K562 (cell line): ENCODE data around the gene CACNA2D2. TPM values are rescaled to one million over a fixed set of nuclear protein-coding genes. Genes with fewer than 3 reads are reported as not detected.

Experiments
- ATAC-seq: fragments of 200-7000 bp; cut with Tn5 transposase; 3 replicates; pipeline ENCODE4 v1.9.1; 2020; ENCODE audit warnings: moderate library complexity
- BruUV-seq: library from RNA; stranded (reverse); fragments of 400-500 nt; replicated peaks from 2 replicates; lab custom pipeline; 2021; lab: Mats Ljungman, UMichigan
- CTCF ChIA-PET: fragments of 300-600 bp; formaldehyde crosslinking; extraction: SDS; loops from one replicate; lab custom pipeline; 2021; ENCODE audit warnings: low intra/inter-chr PET ratio; lab: Yijun Ruan, JAX
- POLR2A ChIA-PET: fragments of 300-600, 350-650 bp; sonication (Branson Sonifier 250); formaldehyde crosslinking; extraction: SDS; loops from one replicate; lab custom pipeline; 2021; ENCODE audit warnings: antibody characterized with exemption, inconsistent platforms; lab: Yijun Ruan, JAX
- DNase-seq, 4 experiments: peaks; one replicate each; pipeline versions ENCODE4 v3.0.0 to v3.0.0-alpha.2; 2011 to 2018; ENCODE audit warnings: low spot score in 3 of 4, mixed read lengths in 3 of 4; ENCODE audit errors: extremely low read depth in 1 of 4
- FAIRE-seq: peaks from 2 replicates; lab custom pipeline; 2011; peaks lifted over from hg19 to GRCh38; lab: Jason Lieb, UNC
- H2AFZ ChIP-seq: 2 replicates; pipeline ENCODE4 v1.6.0; 2011; ENCODE audit warnings: low read depth, low read length, control low read depth, inconsistent platforms
- H3K27ac ChIP-seq: fragments of 200-600 bp; 3 replicates; pipeline ENCODE4 v1.8.0; 2011; ENCODE audit warnings: low read depth, mild to moderate bottlenecking, control low read depth, inconsistent platforms, low read length, moderate library complexity, mixed read lengths; ENCODE audit errors: extremely low read depth
- H3K27me3 ChIP-seq, 2 experiments: fragments of 300-600 bp in 1 of 2; 2 replicates in 1 of 2; 3 replicates in 1 of 2; pipeline versions ENCODE4 v1.6.0 to v1.8.0; 2011; ENCODE audit warnings: inconsistent platforms in 2 of 2, low read length in 2 of 2, mild to moderate bottlenecking in 1 of 2, mixed read lengths in 1 of 2, moderate library complexity in 1 of 2; ENCODE audit not compliant: control insufficient read depth in 2 of 2, insufficient read depth in 2 of 2
- H3K36me3 ChIP-seq: fragments of 300-600 bp; 3 replicates; pipeline ENCODE4 v1.8.0; 2011; ENCODE audit warnings: mild to moderate bottlenecking, low read length, inconsistent platforms; ENCODE audit not compliant: control insufficient read depth, insufficient read depth
- H3K4me1 ChIP-seq, 2 experiments: fragments of 200-600 bp in 1 of 2; replicated peaks in 1 of 2; 2 replicates in 1 of 2; 3 replicates in 1 of 2; pipeline versions ENCODE4 v1.5.1 to v1.8.0; 2011; ENCODE audit warnings: inconsistent platforms in 2 of 2, low read length in 2 of 2, mild to moderate bottlenecking in 1 of 2, mixed read lengths in 1 of 2, moderate library complexity in 1 of 2; ENCODE audit not compliant: control insufficient read depth in 2 of 2, insufficient read depth in 2 of 2
- H3K4me2 ChIP-seq: 2 replicates; pipeline ENCODE4 v1.6.1; 2011; ENCODE audit warnings: low read length, control low read depth, inconsistent platforms, mixed read lengths; ENCODE audit not compliant: insufficient read depth
- H3K4me3 ChIP-seq: fragments of 200-600 bp; sonication (generic), shearing (Covaris generic); 2 replicates; pipeline ENCODE4 v1.5.1; 2016; ENCODE audit warnings: control low read depth, inconsistent platforms
- H3K79me2 ChIP-seq: fragments of 200-600 bp; 3 replicates; pipeline ENCODE4 v1.8.0; 2011; ENCODE audit warnings: low read length, inconsistent platforms; ENCODE audit not compliant: control insufficient read depth, insufficient read depth
- H3K9ac ChIP-seq, 2 experiments: 2 replicates each; pipeline versions ENCODE4 v1.6.0 to v1.6.1; 2011; ENCODE audit warnings: low read depth in 2 of 2, low read length in 2 of 2, control low read depth in 1 of 2, inconsistent platforms in 1 of 2, mild to moderate bottlenecking in 1 of 2, mixed read lengths in 1 of 2; ENCODE audit not compliant: insufficient read depth in 1 of 2
- H3K9me1 ChIP-seq: one replicate; pipeline ENCODE4 v1.6.0; 2011; ENCODE audit warnings: inconsistent platforms, mild to moderate bottlenecking, low read length, moderate library complexity; ENCODE audit not compliant: control insufficient read depth, insufficient read depth
- H3K9me3 ChIP-seq: replicated peaks from 2 replicates; pipeline ENCODE4 v1.5.1; 2011; ENCODE audit warnings: low read depth, low read length, inconsistent platforms; ENCODE audit not compliant: control insufficient read depth, insufficient read depth
- H4K20me1 ChIP-seq: replicated peaks from 2 replicates; pipeline ENCODE4 v1.6.1; 2011; ENCODE audit warnings: low read length, inconsistent platforms, mixed read lengths; ENCODE audit not compliant: control insufficient read depth, insufficient read depth
- GATA2 ChIP-seq: sonication (generic); formaldehyde crosslinking; IDR thresholded peaks from 2 replicates; pipeline ENCODE4 v1.4.0; 2020; ENCODE audit warnings: mild to moderate bottlenecking, missing genetic modification reagents
- HNRNPK ChIP-seq: fragments of 200-400 bp; formaldehyde crosslinking; IDR thresholded peaks from one replicate; pipeline ENCODE4 v1.6.1; 2018; ENCODE audit warnings: mild to moderate bottlenecking, low read depth, low read length; ENCODE audit not compliant: poor library complexity, severe bottlenecking
- MYBL2 ChIP-seq, 2 experiments: fragments of 450-650 bp in 1 of 2; sonication (generic) in 1 of 2; formaldehyde crosslinking in 1 of 2; IDR thresholded peaks; 2 replicates each; pipeline versions ENCODE4 v1.6.1 to v1.8.1; 2017 to 2022; ENCODE audit warnings: borderline replicate concordance in 1 of 2, inconsistent platforms in 1 of 2, low read depth in 1 of 2, mild to moderate bottlenecking in 1 of 2, missing genetic modification reagents in 1 of 2, moderate library complexity in 1 of 2
- NCOA2 ChIP-seq, 2 experiments: fragments of 450-650 bp; IDR thresholded peaks; 2 replicates each; pipeline ENCODE4 v1.6.1; 2018; ENCODE audit warnings: mild to moderate bottlenecking in 2 of 2, moderate library complexity in 1 of 2; ENCODE audit not compliant: partially characterized antibody in 2 of 2
- PTBP1 ChIP-seq: fragments of 200-400 bp; formaldehyde crosslinking; IDR thresholded peaks from 2 replicates; pipeline ENCODE4 v1.6.1; 2017; ENCODE audit warnings: low read depth, low read length
- SMAD2 ChIP-seq: fragments of 150-350 bp; IDR thresholded peaks from 2 replicates; pipeline ENCODE4 v1.6.1; 2014; ENCODE audit warnings: low read depth, mild to moderate bottlenecking, low read length
- SMARCE1 ChIP-seq: fragments of 450-650 bp; IDR thresholded peaks from 2 replicates; pipeline ENCODE4 v1.7.1; 2016; ENCODE audit warnings: mild to moderate bottlenecking
- TARDBP ChIP-seq: fragments of 450-650 bp; IDR thresholded peaks from 2 replicates; pipeline ENCODE4 v1.6.1; 2016
- ZNF263 ChIP-seq: sonication (generic); formaldehyde crosslinking; IDR thresholded peaks from 2 replicates; pipeline ENCODE4 v1.8.0; 2022; ENCODE audit warnings: mild to moderate bottlenecking, missing genetic modification reagents, borderline replicate concordance
- WGBS: fragments of 100-300 bp; shearing (Covaris generic); methylation state at CpG from one replicate; pipeline ENCODE4 v1.1.6; 2016; ENCODE audit warnings: low coverage, mixed read lengths; ENCODE audit not compliant: insufficient coverage; ENCODE audit errors: missing lambda C conversion rate; 5-methylcytosine and 5-hydroxymethylcytosine counted together
- in situ Hi-C: fragments of 300-500 bp; cut with MboI; formaldehyde crosslinking; loops from 4 replicates; pipeline ENCODE4 v1.15.0; 2018; ENCODE audit warnings: inconsistent platforms, mixed read lengths
- intact Hi-C: fragments of 100-400 bp; cut with micrococcal nuclease; formaldehyde crosslinking; loops from 2 replicates; pipeline ENCODE4 v1.14.2; 2022
- polyA plus RNA-seq, 8 experiments: library from polyadenylated mRNA; depleted of rRNA in 4 of 8; stranded (reverse) in 5 of 8; unstranded in 3 of 8; fragments of >200 nt; fragmentation: Nextera tagmentation in 2 of 8; fragmentation: Illumina TruSeq in 1 of 8; extraction: Ambion mirVana in 2 of 8; extraction: Trizol in 1 of 8; gene quantifications; 2 replicates each; pipeline versions ENCODE4 v1.2.1 to v1.2.3, GENCODE V29; 2011 to 2014; ENCODE audit warnings: inconsistent platforms in 1 of 8, missing spikeins in 1 of 8
- total RNA-seq, 7 experiments: library from RNA; depleted of rRNA in 6 of 7; stranded (reverse); fragments of >200 nt in 6 of 7; fragmentation: Illumina TruSeq in 2 of 7; extraction: Trizol in 2 of 7; gene quantifications; 2 replicates each; pipeline versions ENCODE4 v1.2.1 to v1.2.3, GENCODE V29; 2011 to 2021; ENCODE audit warnings: low replicate concordance in 1 of 7
- TF ChIP-seq, protein P1 (sequence below), 2 experiments: fragments of 450-650 bp; IDR thresholded peaks; 2 replicates each; pipeline ENCODE4 v1.6.1; 2016; ENCODE audit warnings: mild to moderate bottlenecking in 2 of 2, borderline replicate concordance in 1 of 2, low read depth in 1 of 2, moderate library complexity in 1 of 2
- TF ChIP-seq, protein P2 (sequence below): fragments of 250-450 bp; sonication (Bioruptor Pico); IDR thresholded peaks from 2 replicates; pipeline ENCODE4 v1.8.0; 2022; ENCODE audit warnings: inconsistent platforms, mild to moderate bottlenecking, moderate library complexity, borderline replicate concordance

The CACNA2D2 gene
- total and polyA plus RNA-seq, 9 of the 15 experiments (the other 6 are each of a cell fraction or from before 2014, with no cell fraction given) = 0.11 to 0.58 (median 0.36) TPM; not detected in 2

DNA sequence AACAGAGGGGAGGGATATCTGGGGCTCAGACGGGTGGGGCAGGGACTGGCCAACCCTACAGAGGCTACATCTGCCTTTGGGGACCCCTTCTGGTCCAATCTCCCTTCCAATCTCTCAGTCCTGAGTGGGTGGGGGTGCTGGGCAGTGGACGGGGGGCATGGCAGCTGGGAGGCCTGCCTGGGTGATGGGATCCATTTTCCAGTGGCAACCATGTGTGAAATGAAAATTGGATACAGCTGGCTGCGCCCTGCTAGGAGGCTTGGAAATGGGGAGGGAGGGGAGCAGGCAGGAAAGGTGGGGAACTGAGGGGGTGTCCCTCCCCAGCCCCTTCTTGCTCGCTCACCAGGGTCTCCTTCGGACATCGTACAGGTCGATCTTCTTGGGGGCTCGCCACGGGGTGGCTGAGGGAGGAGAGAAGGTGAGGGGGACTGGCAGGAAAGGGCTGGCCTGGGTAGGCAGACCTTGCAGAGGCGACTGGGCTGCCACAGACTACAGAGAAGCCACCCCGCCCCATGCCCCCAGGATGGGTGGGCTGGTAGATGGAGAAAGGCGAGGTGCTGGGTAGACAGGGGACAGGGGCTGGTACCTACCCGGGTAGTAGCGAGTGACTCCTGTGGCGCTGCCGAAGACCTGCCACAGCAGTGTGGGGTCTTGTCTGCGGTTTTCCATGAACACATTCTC is 122.9 kb downstream of the CACNA2D2 start:
- no peak overlapping the region for H2AFZ ChIP-seq
- no peaks in the 10 kb centered on the region for H4K20me1 ChIP-seq
- H3K9me1 ChIP-seq = no peaks in the 10 kb centered on the region
- FAIRE-seq = no peak
- no peak for DNase-seq
- H3K36me3 ChIP-seq = no peaks in the 10 kb centered on the region
- H3K4me1 ChIP-seq = peaks cover 0 to 20% of the 10 kb centered on the region in 2 experiments; a peak in 3 of 5 replicates
- H3K27ac ChIP-seq = no peak overlapping the region
- no peak for ATAC-seq
- POLR2A ChIA-PET = interaction anchor here (0.7 kb wide), 2 partner anchors 10 to 787 kb away, joined by 3 read pairs; no protein-coding TSS in a partner anchor
- in situ Hi-C loops = no loop called here
- H3K9me3 ChIP-seq = no peaks in the 10 kb centered on the region
- H3K4me2 ChIP-seq = no peak overlapping the region
- WGBS = 3% methylated on average over 15 of the region's 17 CpGs
- H3K27me3 ChIP-seq = peaks cover 0 to 32% of the 10 kb centered on the region in 2 experiments; a peak in 4 of 5 replicates
- intact Hi-C loops = no loop called here
- CTCF ChIA-PET = no interaction called here
- H3K79me2 ChIP-seq = no peaks in the 10 kb centered on the region
- no TSS peak for BruUV-seq
- no peak overlapping the region for H3K4me3 ChIP-seq
- no peak overlapping the region for H3K9ac ChIP-seq
- TF ChIP-seq ZNF263 (CRISPR knock-in tag) (no peak), PTBP1 (no peak), TARDBP (no peak), HNRNPK (no peak), MYBL2 (IDR thresholded peaks at IDR 0.05; ENCODE audit: low read depth) (no peak), MYBL2 (CRISPR knock-in tag; IDR thresholded peaks at IDR 0.05; ENCODE audit: borderline replicate concordance) (no peak), NCOA2 (IDR thresholded peaks at IDR 0.05; ENCODE audit: partially characterized antibody in 2 of 2) (no peak), GATA2 (no peak), SMARCE1 (no peak), SMAD2 (no peak)
- TF ChIP-seq, protein P1, sequence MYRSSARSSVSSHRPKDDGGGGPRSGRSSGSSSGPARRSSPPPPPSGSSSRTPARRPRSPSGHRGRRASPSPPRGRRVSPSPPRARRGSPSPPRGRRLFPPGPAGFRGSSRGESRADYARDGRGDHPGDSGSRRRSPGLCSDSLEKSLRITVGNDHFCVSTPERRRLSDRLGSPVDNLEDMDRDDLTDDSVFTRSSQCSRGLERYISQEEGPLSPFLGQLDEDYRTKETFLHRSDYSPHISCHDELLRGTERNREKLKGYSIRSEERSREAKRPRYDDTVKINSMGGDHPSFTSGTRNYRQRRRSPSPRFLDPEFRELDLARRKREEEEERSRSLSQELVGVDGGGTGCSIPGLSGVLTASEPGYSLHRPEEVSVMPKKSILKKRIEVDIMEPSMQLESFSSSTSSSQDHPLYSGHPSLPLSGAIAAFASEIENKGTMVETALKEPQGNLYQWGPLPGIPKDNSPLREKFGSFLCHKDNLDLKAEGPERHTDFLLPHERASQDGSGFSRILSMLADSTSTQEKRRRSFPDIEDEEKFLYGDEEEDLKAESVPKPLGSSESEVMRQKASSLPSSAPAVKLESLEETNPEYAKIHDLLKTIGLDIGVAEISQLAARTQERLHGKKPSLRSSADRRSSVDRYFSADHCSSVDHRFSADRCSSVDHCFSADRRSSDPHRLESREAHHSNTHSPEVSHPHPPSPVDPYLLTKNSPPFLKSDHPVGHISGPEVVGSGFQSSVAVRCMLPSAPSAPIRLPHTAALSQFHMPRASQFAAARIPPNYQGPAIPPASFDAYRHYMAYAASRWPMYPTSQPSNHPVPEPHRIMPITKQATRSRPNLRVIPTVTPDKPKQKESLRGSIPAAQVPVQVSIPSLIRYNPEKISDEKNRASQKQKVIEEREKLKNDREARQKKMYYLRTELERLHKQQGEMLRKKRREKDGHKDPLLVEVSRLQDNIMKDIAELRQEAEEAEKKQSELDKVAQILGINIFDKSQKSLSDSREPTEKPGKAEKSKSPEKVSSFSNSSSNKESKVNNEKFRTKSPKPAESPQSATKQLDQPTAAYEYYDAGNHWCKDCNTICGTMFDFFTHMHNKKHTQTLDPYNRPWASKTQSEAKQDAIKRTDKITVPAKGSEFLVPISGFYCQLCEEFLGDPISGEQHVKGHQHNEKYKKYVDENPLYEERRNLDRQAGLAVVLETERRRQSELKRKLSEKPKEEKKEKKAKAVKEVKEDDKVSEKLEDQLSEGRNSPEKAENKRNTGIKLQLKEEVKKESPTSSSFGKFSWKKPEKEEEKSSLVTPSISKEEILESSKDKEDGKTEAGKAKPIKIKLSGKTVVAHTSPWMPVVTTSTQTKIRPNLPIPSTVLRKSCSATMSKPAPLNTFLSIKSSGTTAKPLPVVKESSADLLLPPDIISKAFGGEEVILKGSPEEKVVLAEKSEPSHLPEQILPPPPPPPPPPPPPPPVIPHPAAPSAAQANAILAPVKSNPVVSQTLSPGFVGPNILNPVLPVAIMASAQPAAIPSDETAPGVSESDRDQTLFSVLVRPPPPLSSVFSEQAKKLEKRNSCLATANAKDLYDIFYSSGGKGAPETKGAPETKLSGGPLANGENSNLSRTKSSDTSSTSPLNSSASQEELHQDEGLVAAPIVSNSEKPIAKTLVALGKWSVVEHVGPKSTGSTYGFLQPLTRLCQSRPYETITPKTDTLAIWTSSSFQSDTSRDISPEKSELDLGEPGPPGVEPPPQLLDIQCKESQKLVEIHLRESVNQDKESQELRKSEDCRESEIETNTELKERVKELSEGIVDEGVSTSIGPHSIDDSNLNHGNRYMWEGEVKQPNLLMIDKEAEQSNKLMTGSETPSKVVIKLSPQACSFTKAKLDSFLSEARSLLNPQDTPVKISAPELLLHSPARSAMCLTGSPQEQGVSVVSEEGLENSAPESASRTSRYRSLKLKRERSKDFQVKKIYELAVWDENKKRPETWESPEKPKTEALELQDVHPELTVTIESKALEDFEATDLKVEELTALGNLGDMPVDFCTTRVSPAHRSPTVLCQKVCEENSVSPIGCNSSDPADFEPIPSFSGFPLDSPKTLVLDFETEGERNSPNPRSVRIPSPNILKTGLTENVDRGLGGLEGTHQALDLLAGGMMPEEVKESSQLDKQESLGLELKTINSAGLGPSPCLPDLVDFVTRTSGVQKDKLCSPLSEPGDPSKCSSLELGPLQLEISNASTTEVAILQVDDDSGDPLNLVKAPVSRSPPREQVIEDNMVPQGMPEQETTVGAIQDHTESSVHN (IDR thresholded peaks at IDR 0.05; ENCODE audit: borderline replicate concordance in 1 of 2, low read depth in 1 of 2) = no peak
- TF ChIP-seq, protein P2, sequence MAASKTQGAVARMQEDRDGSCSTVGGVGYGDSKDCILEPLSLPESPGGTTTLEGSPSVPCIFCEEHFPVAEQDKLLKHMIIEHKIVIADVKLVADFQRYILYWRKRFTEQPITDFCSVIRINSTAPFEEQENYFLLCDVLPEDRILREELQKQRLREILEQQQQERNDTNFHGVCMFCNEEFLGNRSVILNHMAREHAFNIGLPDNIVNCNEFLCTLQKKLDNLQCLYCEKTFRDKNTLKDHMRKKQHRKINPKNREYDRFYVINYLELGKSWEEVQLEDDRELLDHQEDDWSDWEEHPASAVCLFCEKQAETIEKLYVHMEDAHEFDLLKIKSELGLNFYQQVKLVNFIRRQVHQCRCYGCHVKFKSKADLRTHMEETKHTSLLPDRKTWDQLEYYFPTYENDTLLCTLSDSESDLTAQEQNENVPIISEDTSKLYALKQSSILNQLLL (CRISPR knock-in tag) = no peak
